OCI-LY7 (cell line): ENCODE measurements around the gene MICAL3.

ENCODE experiments used
- CTCF ChIP-seq: fragments of 200-600 bp; sonication (generic); conservative IDR thresholded peaks from 2 replicates; pipeline ENCODE4 v1.5.1; 2014; ENCODE audit warnings: mild to moderate bottlenecking, antibody characterized with exemption, low read length, moderate library complexity, mixed read lengths
- EZH2phosphoT487 ChIP-seq: fragments of 200-600 bp; sonication (generic); IDR thresholded peaks from 2 replicates; pipeline ENCODE4 v1.6.1; 2018; ENCODE audit warnings: low read depth, borderline replicate concordance, mild to moderate bottlenecking, mixed run types, antibody characterized with exemption, low read length, moderate library complexity, mixed read lengths

DNA sequence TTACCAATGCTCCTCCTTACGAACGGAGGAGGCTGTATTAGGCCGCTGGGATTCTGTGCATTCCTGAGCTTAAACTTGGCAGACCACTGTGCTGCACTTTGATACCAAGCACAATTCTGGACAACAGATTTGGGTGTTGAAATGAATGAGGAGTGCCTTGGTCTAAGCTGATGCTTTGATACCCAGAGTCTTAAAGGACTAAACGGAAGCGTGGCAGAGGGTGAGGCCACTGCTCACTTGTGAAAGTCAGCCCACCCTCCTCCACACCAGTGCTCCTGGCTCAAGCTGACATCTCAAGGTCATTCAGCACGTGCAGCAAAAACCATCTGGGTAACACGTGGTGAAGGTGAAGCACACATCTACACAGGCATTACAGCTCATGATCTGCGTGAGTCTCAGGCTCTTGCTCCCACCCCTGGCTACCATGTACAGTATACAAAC is 85.9 kb downstream of the MICAL3 start:
- TF ChIP-seq CTCF (no peak), EZH2phosphoT487 (no peak)
